SK-N-SH (cell line): ENCODE results near the gene RTN4. TPM values are rescaled to one million over a fixed set of nuclear protein-coding genes. Genes with fewer than 3 reads are reported as not detected.
A peak's percentile ranks its signal among the peaks of the same experiment; 100 is the strongest.

Experiments
- CTCF ChIA-PET: fragments of 300-600, 350-600 bp; formaldehyde crosslinking; extraction: SDS; loops from one replicate; lab custom pipeline; 2021; lab: Yijun Ruan, JAX
- POLR2A ChIA-PET: fragments of 350-600 bp; sonication (Branson Sonifier 250); formaldehyde crosslinking; extraction: SDS; loops from one replicate; lab custom pipeline; 2020; ENCODE audit warnings: antibody characterized with exemption, inconsistent platforms; lab: Yijun Ruan, JAX
- DNase-seq: peaks from one replicate; pipeline ENCODE4 v3.0.0; 2012
- H2AFZ ChIP-seq: fragments of 200-600 bp; sonication (generic); 2 replicates; pipeline ENCODE4 v1.8.1; 2016; ENCODE audit warnings: antibody characterized with exemption, mild to moderate bottlenecking, low read depth
- H3F3A ChIP-seq: fragments of 200-600 bp; sonication (generic); replicated peaks from 2 replicates; pipeline ENCODE3; 2016; ENCODE audit warnings: antibody characterized with exemption, mild to moderate bottlenecking; ENCODE audit not compliant: insufficient read depth
- H3K27ac ChIP-seq, 2 experiments: fragments of 200-500 bp in 1 of 2; fragments of 200-600 bp in 1 of 2; sonication (Bioruptor generic) in 1 of 2; sonication (generic), shearing (Covaris generic) in 1 of 2; 2 replicates each; pipeline versions ENCODE4 v1.5.1 to v1.6.1; 2014 to 2016; ENCODE audit warnings: low read depth in 2 of 2, inconsistent platforms in 1 of 2, low read length in 1 of 2, mild to moderate bottlenecking in 1 of 2, mixed read lengths in 1 of 2
- H3K27me3 ChIP-seq: fragments of 200-600 bp; sonication (generic), shearing (Covaris generic); 2 replicates; pipeline ENCODE4 v1.6.1; 2016; ENCODE audit warnings: mixed run types; ENCODE audit not compliant: insufficient read depth
- H3K36me3 ChIP-seq, 2 experiments: fragments of 200-500 bp in 1 of 2; fragments of 200-600 bp in 1 of 2; sonication (Bioruptor generic) in 1 of 2; sonication (generic) in 1 of 2; replicated peaks in 1 of 2; 2 replicates each; pipeline versions ENCODE3 to v1.5.1; 2014 to 2016; ENCODE audit warnings: low read length in 1 of 2, mild to moderate bottlenecking in 1 of 2; ENCODE audit not compliant: insufficient read depth in 2 of 2, control insufficient read depth in 1 of 2
- H3K4me1 ChIP-seq, 2 experiments: fragments of 200-500 bp in 1 of 2; fragments of 200-600 bp in 1 of 2; sonication (Bioruptor generic) in 1 of 2; sonication (generic), shearing (Covaris generic) in 1 of 2; 2 replicates each; pipeline versions ENCODE4 v1.5.1 to v1.6.1; 2014 to 2016; ENCODE audit warnings: low read depth in 1 of 2, low read length in 1 of 2, mixed run types in 1 of 2; ENCODE audit not compliant: insufficient read depth in 2 of 2, control insufficient read depth in 1 of 2
- H3K4me2 ChIP-seq: fragments of 200-600 bp; sonication (generic), shearing (Covaris generic); 2 replicates; pipeline ENCODE4 v1.6.1; 2017; ENCODE audit warnings: mixed run types
- H3K4me3 ChIP-seq, 2 experiments: fragments of 200-500 bp in 1 of 2; fragments of 200-600 bp in 1 of 2; sonication (Bioruptor generic) in 1 of 2; sonication (generic), shearing (Covaris generic) in 1 of 2; 2 replicates each; pipeline versions ENCODE4 v1.5.1 to v1.8.1; 2014 to 2016; ENCODE audit warnings: low read depth in 2 of 2, inconsistent platforms in 1 of 2, low read length in 1 of 2, mild to moderate bottlenecking in 1 of 2, mixed read lengths in 1 of 2, moderate library complexity in 1 of 2
- H3K79me2 ChIP-seq: fragments of 200-600 bp; sonication (generic); 2 replicates; pipeline ENCODE4 v1.8.1; 2017; ENCODE audit warnings: mild to moderate bottlenecking; ENCODE audit not compliant: insufficient read depth
- H3K9ac ChIP-seq: fragments of 200-600 bp; sonication (generic); 2 replicates; pipeline ENCODE4 v1.6.1; 2017; ENCODE audit warnings: mixed run types
- H3K9me2 ChIP-seq: fragments of 200-600 bp; sonication (generic); 2 replicates; pipeline ENCODE4 v1.6.1; 2017; ENCODE audit warnings: mixed run types
- H3K9me3 ChIP-seq: fragments of 200-600 bp; sonication (generic); 2 replicates; pipeline ENCODE4 v1.6.1; 2017; ENCODE audit warnings: mixed run types, mild to moderate bottlenecking, moderate library complexity
- H4K20me1 ChIP-seq: fragments of 200-600 bp; sonication (generic); 2 replicates; pipeline ENCODE4 v1.6.1; 2017; ENCODE audit warnings: mild to moderate bottlenecking, mixed run types; ENCODE audit not compliant: insufficient read depth
- ELF1 ChIP-seq: IDR thresholded peaks from 2 replicates; pipeline ENCODE4 v1.4.0; 2012
- EP300 ChIP-seq, 2 experiments: IDR thresholded peaks; 2 replicates each; pipeline versions ENCODE4 v1.4.0 to v1.6.1; 2012; ENCODE audit warnings: borderline replicate concordance in 1 of 2, low read depth in 1 of 2, low read length in 1 of 2
- FOSL2 ChIP-seq: IDR thresholded peaks from 2 replicates; pipeline ENCODE4 v1.4.0; 2012; ENCODE audit warnings: low read depth, mild to moderate bottlenecking, moderate library complexity, borderline replicate concordance
- FOXJ3 ChIP-seq: sonication (generic); formaldehyde crosslinking; IDR thresholded peaks from 2 replicates; pipeline ENCODE4 v1.5.1; 2020; ENCODE audit warnings: mild to moderate bottlenecking, missing genetic modification reagents
- MXI1 ChIP-seq: IDR thresholded peaks from 2 replicates; pipeline ENCODE4 v1.6.1; 2012; ENCODE audit warnings: mild to moderate bottlenecking, low read depth, low read length, improper control_type of control experiment
- NFIC ChIP-seq: IDR thresholded peaks from 2 replicates; pipeline ENCODE4 v1.4.0; 2012; ENCODE audit warnings: borderline replicate concordance
- NRF1 ChIP-seq: IDR thresholded peaks from 2 replicates; pipeline ENCODE4 v1.6.1; 2012; ENCODE audit warnings: low read depth, mild to moderate bottlenecking, low read length
- RFX5 ChIP-seq: IDR thresholded peaks from 2 replicates; pipeline ENCODE4 v1.6.1; 2012; ENCODE audit warnings: mild to moderate bottlenecking, improper control_type of control experiment, low read length
- RXRA ChIP-seq: IDR thresholded peaks from 2 replicates; pipeline ENCODE4 v1.4.0; 2012; ENCODE audit warnings: low read depth, mild to moderate bottlenecking, borderline replicate concordance
- SIN3A ChIP-seq: IDR thresholded peaks from 2 replicates; pipeline ENCODE4 v1.6.1; 2012; ENCODE audit warnings: low read depth, mild to moderate bottlenecking, low read length, moderate library complexity, borderline replicate concordance
- SMC3 ChIP-seq: IDR thresholded peaks from 2 replicates; pipeline ENCODE4 v1.6.1; 2012; ENCODE audit warnings: low read depth, low read length, improper control_type of control experiment
- TAF1 ChIP-seq: IDR thresholded peaks from 2 replicates; pipeline ENCODE4 v1.6.1; 2012; ENCODE audit warnings: low read depth, mild to moderate bottlenecking, low read length, moderate library complexity, borderline replicate concordance
- WGBS: methylation state at CpG from one replicate; pipeline ENCODE4 v1.1.6; 2017; ENCODE audit warnings: low lambda C conversion rate; 5-methylcytosine and 5-hydroxymethylcytosine counted together
- polyA plus RNA-seq, 3 experiments: library from polyadenylated mRNA; depleted of rRNA; stranded (reverse); fragments of >200 nt; gene quantifications; 2 replicates each; pipeline ENCODE4 v1.2.3, GENCODE V29; 2012
- TF ChIP-seq, protein P1 (sequence below): fragments of 200-600 bp; sonication (generic); IDR thresholded peaks from 2 replicates; pipeline ENCODE4 v1.6.1; 2017; ENCODE audit warnings: antibody characterized with exemption, mild to moderate bottlenecking, moderate library complexity
- TF ChIP-seq, protein P2 (sequence below): IDR thresholded peaks from 2 replicates; pipeline ENCODE4 v1.4.0; 2012; ENCODE audit warnings: low read depth, borderline replicate concordance
- TF ChIP-seq, protein P3 (sequence below): IDR thresholded peaks from 2 replicates; pipeline ENCODE4; 2012
- TF ChIP-seq, protein P4 (sequence below): IDR thresholded peaks from 2 replicates; pipeline ENCODE4 v1.4.0; 2012; ENCODE audit warnings: low read depth, borderline replicate concordance
- TF ChIP-seq, protein P5 (sequence below): fragments of 150-350 bp; IDR thresholded peaks from 2 replicates; pipeline ENCODE4 v1.6.1; 2016; ENCODE audit warnings: mild to moderate bottlenecking, low read depth, low read length
- TF ChIP-seq, protein P6 (sequence below): IDR thresholded peaks from 2 replicates; pipeline ENCODE4 v1.4.0; 2012; ENCODE audit warnings: low read depth

RTN4 gene
- polyA plus RNA-seq, 1 of the 3 experiments (the other 2 are of a cell fraction) = 315 TPM

DNA sequence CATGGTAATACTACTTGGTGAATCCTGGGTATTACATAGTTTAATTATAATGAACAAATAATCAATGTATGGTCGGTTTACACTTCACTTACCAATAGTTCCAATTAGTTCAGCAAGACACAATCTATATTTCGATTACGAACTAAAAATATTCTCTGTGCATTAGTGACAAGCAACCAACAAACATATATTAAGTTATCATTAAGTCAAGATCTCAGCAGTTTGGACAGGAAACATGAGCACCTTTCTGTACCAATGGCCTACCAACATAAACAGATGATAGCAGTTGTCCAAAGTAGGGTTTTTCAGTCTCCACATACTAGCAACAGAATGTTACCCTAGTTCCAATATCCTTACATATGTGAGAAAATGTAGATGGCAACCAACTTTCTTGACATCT lies 32.8 kb downstream of the RTN4 start:
- Histone ChIP-seq H3K9ac (no peak overlapping the region), H3K9me3 (no peaks in the 10 kb centered on the region), H3K9me2 (no peaks in the 10 kb centered on the region), H3K79me2 (peaks cover 100% of the 10 kb centered on the region), H3K4me3 (no peak overlapping the region), H3K27ac (peak overlapping the region in 1 of 2 experiments; percentile 35; a peak in 3 of 4 replicates), H3F3A (peaks cover 79% of the 10 kb centered on the region), H3K36me3 (peaks cover 20 to 58% of the 10 kb centered on the region in 2 experiments), H2AFZ (no peak overlapping the region), H3K4me1 (peaks cover 0 to 37% of the 10 kb centered on the region in 2 experiments; a peak in 2 of 4 replicates), H4K20me1 (peaks cover 100% of the 10 kb centered on the region), H3K27me3 (no peaks in the 10 kb centered on the region), H3K4me2 (peak overlapping the region; percentile 11; the same call in 1 of the 2 replicates)
- 96% methylated on average over 3 of the region's 3 CpGs for WGBS
- DNase-seq = no peak
- TF ChIP-seq, protein P1, sequence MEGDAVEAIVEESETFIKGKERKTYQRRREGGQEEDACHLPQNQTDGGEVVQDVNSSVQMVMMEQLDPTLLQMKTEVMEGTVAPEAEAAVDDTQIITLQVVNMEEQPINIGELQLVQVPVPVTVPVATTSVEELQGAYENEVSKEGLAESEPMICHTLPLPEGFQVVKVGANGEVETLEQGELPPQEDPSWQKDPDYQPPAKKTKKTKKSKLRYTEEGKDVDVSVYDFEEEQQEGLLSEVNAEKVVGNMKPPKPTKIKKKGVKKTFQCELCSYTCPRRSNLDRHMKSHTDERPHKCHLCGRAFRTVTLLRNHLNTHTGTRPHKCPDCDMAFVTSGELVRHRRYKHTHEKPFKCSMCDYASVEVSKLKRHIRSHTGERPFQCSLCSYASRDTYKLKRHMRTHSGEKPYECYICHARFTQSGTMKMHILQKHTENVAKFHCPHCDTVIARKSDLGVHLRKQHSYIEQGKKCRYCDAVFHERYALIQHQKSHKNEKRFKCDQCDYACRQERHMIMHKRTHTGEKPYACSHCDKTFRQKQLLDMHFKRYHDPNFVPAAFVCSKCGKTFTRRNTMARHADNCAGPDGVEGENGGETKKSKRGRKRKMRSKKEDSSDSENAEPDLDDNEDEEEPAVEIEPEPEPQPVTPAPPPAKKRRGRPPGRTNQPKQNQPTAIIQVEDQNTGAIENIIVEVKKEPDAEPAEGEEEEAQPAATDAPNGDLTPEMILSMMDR = no peak
- TF ChIP-seq ELF1 (no peak), FOSL2 (no peak), SIN3A (no peak), RXRA (no peak), NRF1 (no peak), NFIC (no peak), FOXJ3 (CRISPR knock-in tag) (no peak), SMC3 (no peak), RFX5 (no peak), TAF1 (no peak), MXI1 (no peak), EP300 (IDR thresholded peaks at IDR 0.05; ENCODE audit: borderline replicate concordance in 1 of 2, low read depth in 1 of 2, low read length in 1 of 2) (no peak)
- TF ChIP-seq, protein P2, sequence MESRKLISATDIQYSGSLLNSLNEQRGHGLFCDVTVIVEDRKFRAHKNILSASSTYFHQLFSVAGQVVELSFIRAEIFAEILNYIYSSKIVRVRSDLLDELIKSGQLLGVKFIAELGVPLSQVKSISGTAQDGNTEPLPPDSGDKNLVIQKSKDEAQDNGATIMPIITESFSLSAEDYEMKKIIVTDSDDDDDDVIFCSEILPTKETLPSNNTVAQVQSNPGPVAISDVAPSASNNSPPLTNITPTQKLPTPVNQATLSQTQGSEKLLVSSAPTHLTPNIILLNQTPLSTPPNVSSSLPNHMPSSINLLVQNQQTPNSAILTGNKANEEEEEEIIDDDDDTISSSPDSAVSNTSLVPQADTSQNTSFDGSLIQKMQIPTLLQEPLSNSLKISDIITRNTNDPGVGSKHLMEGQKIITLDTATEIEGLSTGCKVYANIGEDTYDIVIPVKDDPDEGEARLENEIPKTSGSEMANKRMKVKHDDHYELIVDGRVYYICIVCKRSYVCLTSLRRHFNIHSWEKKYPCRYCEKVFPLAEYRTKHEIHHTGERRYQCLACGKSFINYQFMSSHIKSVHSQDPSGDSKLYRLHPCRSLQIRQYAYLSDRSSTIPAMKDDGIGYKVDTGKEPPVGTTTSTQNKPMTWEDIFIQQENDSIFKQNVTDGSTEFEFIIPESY = no peak
- TF ChIP-seq, protein P3, sequence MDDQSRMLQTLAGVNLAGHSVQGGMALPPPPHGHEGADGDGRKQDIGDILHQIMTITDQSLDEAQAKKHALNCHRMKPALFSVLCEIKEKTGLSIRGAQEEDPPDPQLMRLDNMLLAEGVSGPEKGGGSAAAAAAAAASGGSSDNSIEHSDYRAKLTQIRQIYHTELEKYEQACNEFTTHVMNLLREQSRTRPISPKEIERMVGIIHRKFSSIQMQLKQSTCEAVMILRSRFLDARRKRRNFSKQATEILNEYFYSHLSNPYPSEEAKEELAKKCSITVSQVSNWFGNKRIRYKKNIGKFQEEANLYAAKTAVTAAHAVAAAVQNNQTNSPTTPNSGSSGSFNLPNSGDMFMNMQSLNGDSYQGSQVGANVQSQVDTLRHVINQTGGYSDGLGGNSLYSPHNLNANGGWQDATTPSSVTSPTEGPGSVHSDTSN = no peak
- TF ChIP-seq, protein P4, sequence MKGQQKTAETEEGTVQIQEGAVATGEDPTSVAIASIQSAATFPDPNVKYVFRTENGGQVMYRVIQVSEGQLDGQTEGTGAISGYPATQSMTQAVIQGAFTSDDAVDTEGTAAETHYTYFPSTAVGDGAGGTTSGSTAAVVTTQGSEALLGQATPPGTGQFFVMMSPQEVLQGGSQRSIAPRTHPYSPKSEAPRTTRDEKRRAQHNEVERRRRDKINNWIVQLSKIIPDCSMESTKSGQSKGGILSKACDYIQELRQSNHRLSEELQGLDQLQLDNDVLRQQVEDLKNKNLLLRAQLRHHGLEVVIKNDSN = no peak
- TF ChIP-seq, protein P5, sequence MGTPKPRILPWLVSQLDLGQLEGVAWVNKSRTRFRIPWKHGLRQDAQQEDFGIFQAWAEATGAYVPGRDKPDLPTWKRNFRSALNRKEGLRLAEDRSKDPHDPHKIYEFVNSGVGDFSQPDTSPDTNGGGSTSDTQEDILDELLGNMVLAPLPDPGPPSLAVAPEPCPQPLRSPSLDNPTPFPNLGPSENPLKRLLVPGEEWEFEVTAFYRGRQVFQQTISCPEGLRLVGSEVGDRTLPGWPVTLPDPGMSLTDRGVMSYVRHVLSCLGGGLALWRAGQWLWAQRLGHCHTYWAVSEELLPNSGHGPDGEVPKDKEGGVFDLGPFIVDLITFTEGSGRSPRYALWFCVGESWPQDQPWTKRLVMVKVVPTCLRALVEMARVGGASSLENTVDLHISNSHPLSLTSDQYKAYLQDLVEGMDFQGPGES = no peak
- TF ChIP-seq, protein P6, sequence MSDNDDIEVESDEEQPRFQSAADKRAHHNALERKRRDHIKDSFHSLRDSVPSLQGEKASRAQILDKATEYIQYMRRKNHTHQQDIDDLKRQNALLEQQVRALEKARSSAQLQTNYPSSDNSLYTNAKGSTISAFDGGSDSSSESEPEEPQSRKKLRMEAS = no peak
- POLR2A ChIA-PET = no interaction called here
- CTCF ChIA-PET = interaction anchor here (1.2 to 13.2 kb wide), 5 partner anchors 9 to 156 kb away, joined by 3 to 215 read pairs (median 7); partner anchors contain the start of gene RTN4
